Heart right ventricle (tissue), 16 donors: Measurements from ENCODE around the gene EEF1G. TPM values are rescaled to one million over a fixed set of nuclear protein-coding genes. Genes with fewer than 3 reads are reported as not detected.

ENCODE experiments used
- ATAC-seq, 8 donors: fragments of 200-7000 bp; cut with Tn5 transposase; one replicate each; pipeline ENCODE4 v1.9.1; 2020; ENCODE audit warnings: mild to moderate bottlenecking in 8 of 8, moderate library complexity in 8 of 8, moderate number of reproducible peaks in 1 of 8
- DNase-seq, 2 donors: peaks; one replicate each; pipeline ENCODE4 v3.0.0-alpha.2; 2020
- H3K27ac ChIP-seq, 10 donors: fragments of 200-600 bp; sonication (generic) in 2 of 10; one replicate each; pipeline versions ENCODE4 v1.5.0 to v1.8.0; 2020 to 2022; ENCODE audit warnings: mild to moderate bottlenecking in 3 of 10
- H3K27me3 ChIP-seq, 7 donors: fragments of 200-600 bp; one replicate each; pipeline ENCODE4 v1.8.0; 2021 to 2022; ENCODE audit warnings: mild to moderate bottlenecking in 2 of 7
- H3K36me3 ChIP-seq, 9 donors: fragments of 200-600 bp; sonication (generic) in 1 of 9; one replicate each; pipeline versions ENCODE4 v1.5.0 to v1.8.0; 2020 to 2022; ENCODE audit warnings: mild to moderate bottlenecking in 2 of 9
- H3K4me1 ChIP-seq, 9 donors: fragments of 200-600 bp; sonication (generic) in 1 of 9; one replicate each; pipeline versions ENCODE4 v1.5.0 to v1.8.0; 2020 to 2022; ENCODE audit warnings: mild to moderate bottlenecking in 4 of 9
- H3K4me3 ChIP-seq, 10 donors: fragments of 200-600 bp; sonication (generic) in 2 of 10; one replicate each; pipeline versions ENCODE4 v1.5.0 to v1.8.0; 2020 to 2022; ENCODE audit warnings: mild to moderate bottlenecking in 7 of 10, moderate library complexity in 2 of 10
- H3K9me3 ChIP-seq, 11 donors: fragments of 200-600 bp in 10 of 11; sonication (generic) in 2 of 11; one replicate each; pipeline versions ENCODE4 v1.5.0 to v1.8.0; 2013 to 2022; ENCODE audit warnings: mild to moderate bottlenecking in 2 of 11, control low read depth in 1 of 11, moderate library complexity in 1 of 11
- WGBS, 2 donors: extraction: QIAGEN DNeasy Blood & Tissue Kit; methylation state at CpG; one replicate each; pipeline ENCODE4 v1.1.7; 2013; ENCODE audit warnings: inconsistent platforms in 1 of 2; 5-methylcytosine and 5-hydroxymethylcytosine counted together
- intact Hi-C, 10 donors: fragments of 100-400 bp; cut with DNase I; formaldehyde crosslinking; loops; one replicate each; pipeline versions ENCODE4 v1.11.1 to v1.14.2; 2022
- polyA plus RNA-seq, 2 donors: library from polyadenylated mRNA; stranded (reverse); fragments of 200-250 nt; gene quantifications; one replicate each; pipeline ENCODE4 v1.2.3, GENCODE V29; 2013
- total RNA-seq, 10 donors: library from RNA; stranded (reverse); fragmentation: NEBNext Ultra II Directional in 3 of 10; extraction: Animal tissue kit (Norgen Biotek cat#: 25700) in 3 of 10; gene quantifications; one replicate each; pipeline versions ENCODE4 v1.2.1 to v1.2.4, GENCODE V29; 2021 to 2023
- TF ChIP-seq, protein P1 (sequence below), 9 donors: fragments of 200-600 bp; sonication (generic) in 2 of 9; IDR thresholded peaks; one replicate each; pipeline versions ENCODE4 v1.5.0 to v1.8.0; 2021 to 2022; ENCODE audit warnings: antibody characterized with exemption in 9 of 9, mild to moderate bottlenecking in 5 of 9, moderate library complexity in 1 of 9
- donor health status: Arrhythmogenic right ventricular cardiomyopathy.
- donor health status: ischemic (EF 13 %, LVEDD 7.1; RV severe dilation, severe dysfunction).
- donor health status: healthy with polysubstance abuse.
- donor health status: DM: no; HTN: yes; CAD: no.
- donor health status: DM: no; HTN: no; CAD: no.
- donor health status: ischemic (EF 25% LVEDD 6.9; RV normal size, moderate dysfunction).
- donor health status: ischemic (EF 25% LVEDD 5.7; RV mildly dilated, moderate dysfunction).
- donor health status: healthy.
- donor health status: DM: yes; HTN: yes; CAD: no.
- donor health status: Ischemic cardiomyopathy.
- donor health status: ischemic (EF 35%, LVEDD 5.7; RV mildly dilated, moderate dysfunction).
- donor health status: nonischemic (EF 11% LVEDD 7.7; RV severe dilation, severe dysfunction).
- donor health status: DM: yes; HTN: yes; CAD: no.
- donor health status: PGD.
- donor health status: ischemic (EF 29% LVEDD 5.4; RV normal size, mild dysfunction).
- donor health status: nonischemic (EF 23%, LVEDD 6.1; RV moderate dilation, normal function).

EEF1G gene
- total and polyA plus RNA-seq, 12 donors, result 555 to 1,173 (median 1,002) TPM

DNA sequence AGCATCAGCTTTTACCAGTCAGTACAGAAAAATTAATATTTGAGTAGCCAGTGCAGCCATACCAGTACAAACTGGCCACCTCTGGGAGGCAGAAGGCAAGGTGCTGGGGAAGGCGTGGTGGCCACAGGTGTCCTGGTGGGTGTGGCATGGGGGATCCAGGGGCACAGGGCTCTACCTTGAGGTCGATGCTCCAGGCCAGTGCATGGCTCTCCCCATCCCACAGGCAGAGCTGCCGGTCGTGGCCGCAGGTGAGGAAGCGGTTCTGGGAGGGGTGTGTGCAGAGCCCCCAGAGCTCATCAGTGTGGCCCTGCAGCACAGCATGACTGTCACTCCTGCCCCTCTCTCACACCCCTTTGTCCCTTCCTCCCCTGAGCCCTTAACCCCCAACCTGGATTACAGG, 31.8 kb upstream of the EEF1G start:
- no peak for DNase-seq
- intact Hi-C loops, result loop anchor here in 1 of 10 donors (10.0 kb wide), 1 partner anchor 229 kb away; the partner anchor contains the start of genes STX5, TEX54 and WDR74

DNA sequence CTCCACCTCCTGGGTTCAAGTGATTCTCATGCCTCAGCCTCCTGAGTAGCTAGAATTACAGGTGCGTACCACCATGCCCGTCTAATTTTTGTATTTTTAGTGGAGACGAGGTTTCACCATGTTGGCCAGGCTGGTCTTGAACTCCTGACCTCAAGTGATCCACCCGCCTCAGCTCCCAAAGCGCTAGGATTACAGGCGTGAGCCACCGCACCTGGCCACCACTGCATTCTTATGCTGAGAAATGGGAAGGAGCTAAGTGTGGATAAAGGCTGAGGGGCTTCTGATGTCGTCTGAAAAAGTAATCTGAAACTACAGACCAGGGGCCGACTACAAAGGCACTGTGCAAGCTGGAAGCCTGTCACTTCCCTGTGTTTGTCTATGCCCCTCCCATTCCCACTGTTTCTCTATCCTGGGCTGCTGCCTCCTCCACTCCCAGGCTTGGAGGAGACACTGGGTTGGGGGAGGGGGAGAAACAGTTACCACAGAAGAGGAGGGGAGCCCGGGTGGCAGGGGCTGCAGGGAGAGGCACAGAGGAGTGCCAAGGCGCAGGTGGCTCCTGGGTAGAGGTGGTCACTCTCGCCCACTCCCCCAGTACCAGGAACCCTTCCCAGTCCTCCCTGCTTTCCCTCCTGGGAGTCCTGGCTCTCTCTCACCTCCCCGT, 30.9 kb upstream of the EEF1G start:
- no peak for DNase-seq
- H3K9me3 ChIP-seq, result no peaks in the 10 kb centered on the region
- H3K4me3 ChIP-seq, result no peak overlapping the region
- no peak for ATAC-seq
- TF ChIP-seq, protein P1, sequence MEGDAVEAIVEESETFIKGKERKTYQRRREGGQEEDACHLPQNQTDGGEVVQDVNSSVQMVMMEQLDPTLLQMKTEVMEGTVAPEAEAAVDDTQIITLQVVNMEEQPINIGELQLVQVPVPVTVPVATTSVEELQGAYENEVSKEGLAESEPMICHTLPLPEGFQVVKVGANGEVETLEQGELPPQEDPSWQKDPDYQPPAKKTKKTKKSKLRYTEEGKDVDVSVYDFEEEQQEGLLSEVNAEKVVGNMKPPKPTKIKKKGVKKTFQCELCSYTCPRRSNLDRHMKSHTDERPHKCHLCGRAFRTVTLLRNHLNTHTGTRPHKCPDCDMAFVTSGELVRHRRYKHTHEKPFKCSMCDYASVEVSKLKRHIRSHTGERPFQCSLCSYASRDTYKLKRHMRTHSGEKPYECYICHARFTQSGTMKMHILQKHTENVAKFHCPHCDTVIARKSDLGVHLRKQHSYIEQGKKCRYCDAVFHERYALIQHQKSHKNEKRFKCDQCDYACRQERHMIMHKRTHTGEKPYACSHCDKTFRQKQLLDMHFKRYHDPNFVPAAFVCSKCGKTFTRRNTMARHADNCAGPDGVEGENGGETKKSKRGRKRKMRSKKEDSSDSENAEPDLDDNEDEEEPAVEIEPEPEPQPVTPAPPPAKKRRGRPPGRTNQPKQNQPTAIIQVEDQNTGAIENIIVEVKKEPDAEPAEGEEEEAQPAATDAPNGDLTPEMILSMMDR (IDR thresholded peaks at IDR 0.05), result no peak
- H3K4me1 ChIP-seq, result peaks cover 15 to 40% (median 28%) of the 10 kb centered on the region in 9 donors
- WGBS, 2 donors, result 80 to 86% methylated on average over 13 of the region's 13 CpGs
- peaks cover 0 to 65% (median 8%) of the 10 kb centered on the region in 9 donors for H3K36me3 ChIP-seq
- H3K27ac ChIP-seq, result no peak overlapping the region
- H3K27me3 ChIP-seq, result no peaks in the 10 kb centered on the region
- intact Hi-C loops, result loop anchor here in 2 of 10 donors (5.0 to 10.0 kb wide), 2 partner anchors 63 to 230 kb away; partner anchors contain the start of genes C11orf98 (in 1 of the 2), CSKMT (in 1 of the 2), STX5 (in 1 of the 2) and TEX54 (in 1 of the 2)

More for the DNA sequence above, 31.8 kb upstream of the EEF1G start:
- H3K4me3 ChIP-seq, result no peak overlapping the region
- no peak for ATAC-seq
- H3K4me1 ChIP-seq, result peaks cover 12 to 38% (median 28%) of the 10 kb centered on the region in 9 donors
- TF ChIP-seq, protein P1 (IDR thresholded peaks at IDR 0.05), result no peak
- H3K9me3 ChIP-seq, result no peaks in the 10 kb centered on the region
- H3K27ac ChIP-seq, result no peak overlapping the region
- 82 to 95% methylated on average over 3 to 6 of the region's 6 CpGs for WGBS, 2 donors
- H3K36me3 ChIP-seq, result peaks cover 0 to 71% (median 8%) of the 10 kb centered on the region in 9 donors
- H3K27me3 ChIP-seq, result no peaks in the 10 kb centered on the region

DNA sequence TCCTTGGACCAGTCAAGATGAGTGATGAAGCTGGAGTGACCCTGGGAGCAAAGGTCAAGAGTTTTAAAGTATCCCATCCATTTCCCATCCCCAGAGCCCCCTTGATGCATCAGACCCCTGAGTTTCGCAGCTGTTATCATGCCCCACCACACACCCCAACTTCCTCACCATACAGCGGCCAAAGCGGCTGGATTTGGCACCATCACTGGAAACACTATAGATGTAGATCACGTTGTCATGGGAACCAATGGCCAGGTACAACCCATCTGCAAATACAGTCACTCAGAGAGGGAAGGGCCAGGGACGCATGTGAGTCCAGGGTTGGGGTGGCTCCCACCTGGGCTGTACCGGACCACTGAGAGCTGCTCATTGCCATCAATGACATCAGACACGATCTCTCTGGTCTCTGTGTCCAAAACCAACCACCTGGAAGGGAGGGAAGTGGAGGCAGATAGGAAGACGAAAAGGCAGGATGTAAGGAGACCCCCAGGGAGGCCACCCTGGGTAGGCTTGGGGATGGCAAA, 30.1 kb upstream of the EEF1G start:
- TF ChIP-seq, protein P1 (IDR thresholded peaks at IDR 0.05), result no peak
- Histone ChIP-seq H3K4me3 (no peak overlapping the region), H3K36me3 (peaks cover 0 to 58% (median 8%) of the 10 kb centered on the region in 9 donors), H3K4me1 (peaks cover 17 to 47% (median 34%) of the 10 kb centered on the region in 9 donors), H3K9me3 (no peaks in the 10 kb centered on the region), H3K27me3 (no peaks in the 10 kb centered on the region), H3K27ac (no peak overlapping the region)
- DNase-seq, result no peak
- no peak for ATAC-seq
- intact Hi-C loops, result loop anchor here in 2 of 10 donors (5.0 to 10.0 kb wide), 2 partner anchors 63 to 231 kb away; partner anchors contain the start of genes C11orf98 (in 1 of the 2), CSKMT (in 1 of the 2), STX5 (in 1 of the 2) and TEX54 (in 1 of the 2)
- WGBS, 2 donors, result 92 to 97% methylated on average over 8 of the region's 8 CpGs

DNA sequence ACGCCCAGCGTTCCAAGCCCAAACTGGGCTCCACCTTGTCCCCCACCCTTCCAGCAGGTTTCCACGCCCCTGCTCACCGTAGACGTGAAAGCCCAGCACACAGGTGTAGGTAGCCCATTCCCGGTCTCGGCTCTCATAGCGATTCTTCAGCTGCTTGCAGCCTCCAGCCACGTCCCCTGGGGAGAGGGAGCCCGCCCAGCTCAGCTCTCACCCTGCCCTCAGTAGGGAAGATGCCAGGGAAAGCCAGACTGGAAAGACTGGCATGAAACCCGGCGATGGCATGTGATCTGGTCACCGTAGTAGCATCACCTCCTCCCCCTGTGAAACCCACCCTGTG, 29.3 kb upstream of the EEF1G start:
- Histone ChIP-seq H3K4me3 (peak overlapping the region in 8 of 10 donors; percentile 73 to 100 (median 95)), H3K27me3 (no peaks in the 10 kb centered on the region), H3K9me3 (no peaks in the 10 kb centered on the region), H3K4me1 (peaks cover 17 to 49% (median 41%) of the 10 kb centered on the region in 9 donors), H3K27ac (peak overlapping the region in 9 of 10 donors; percentile 84 to 99 (median 97)), H3K36me3 (peaks cover 0 to 58% (median 9%) of the 10 kb centered on the region in 9 donors)
- WGBS, 2 donors, result 55% methylated on average over 13 of the region's 13 CpGs
- TF ChIP-seq, protein P1 (IDR thresholded peaks at IDR 0.05), result no peak
- ATAC-seq, result no peak
- intact Hi-C loops, result loop anchor here in 2 of 10 donors (5.0 to 10.0 kb wide), 2 partner anchors 64 to 232 kb away; partner anchors contain the start of genes C11orf98 (in 1 of the 2), CSKMT (in 1 of the 2), STX5 (in 1 of the 2) and TEX54 (in 1 of the 2)
- DNase-seq, result no peak
